Stimulated activated CD8-positive, alpha-beta memory T cell treated with anti-CD3 and anti-CD28 coated beads, Interleukin-12 subunit alpha, Interleukin-12 subunit beta, amount 100 ng/mL, for 24 hours (primary cell): ENCODE measurements around the gene NAGS.
"Not testable (repeated sequence)": the region's sequence is repeated elsewhere in the genome, so short reads cannot be mapped to it uniquely, and the experiment has no call there.

Source experiments
- DNase-seq: peaks from one replicate; pipeline ENCODE4 v3.0.0-alpha.2; 2020; ENCODE audit errors: extremely low read depth

The NAGS gene

DNA sequence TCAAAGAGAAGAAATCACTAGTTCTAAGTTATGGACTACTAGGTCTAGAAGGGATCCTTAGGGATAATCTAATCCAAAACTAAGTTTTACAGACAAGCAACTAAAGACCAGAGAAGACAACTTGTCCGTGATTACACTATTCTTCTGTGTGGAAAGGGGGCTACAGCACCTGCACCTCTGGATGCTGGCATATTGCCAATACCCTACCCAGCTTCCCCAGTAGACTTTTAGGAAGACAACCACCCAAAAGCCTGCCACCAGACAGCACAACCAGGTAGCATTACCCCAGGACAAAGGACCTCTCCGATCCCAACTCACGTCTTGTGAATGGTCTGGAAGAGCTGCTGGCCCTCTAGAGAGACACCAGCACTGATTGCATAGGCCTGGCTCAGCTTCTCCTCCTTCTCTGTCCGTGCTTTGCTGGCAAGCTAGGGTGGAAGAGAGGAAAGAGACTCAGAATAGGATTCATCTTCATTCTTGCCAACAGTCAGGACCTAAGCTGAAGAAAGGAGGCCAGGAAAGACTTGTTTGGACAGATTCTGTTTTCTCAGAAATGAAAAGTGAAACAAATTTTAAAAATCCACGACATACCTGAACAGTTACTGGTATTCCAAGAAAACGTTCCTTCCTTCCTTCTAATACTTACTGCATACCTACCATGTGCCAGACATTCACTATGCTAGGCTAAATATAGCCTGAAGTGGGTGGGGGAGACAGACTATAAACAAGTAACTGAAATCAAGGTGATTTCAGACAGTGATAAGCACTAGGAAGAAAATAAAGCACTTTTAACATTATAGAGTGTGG lies 35.6 kb downstream of the NAGS start:
- DNase-seq = no peak

GRCh38 chr17:44043272-44043696 lies 38.9 kb downstream of the NAGS start:
- DNase-seq = no peak

DNA sequence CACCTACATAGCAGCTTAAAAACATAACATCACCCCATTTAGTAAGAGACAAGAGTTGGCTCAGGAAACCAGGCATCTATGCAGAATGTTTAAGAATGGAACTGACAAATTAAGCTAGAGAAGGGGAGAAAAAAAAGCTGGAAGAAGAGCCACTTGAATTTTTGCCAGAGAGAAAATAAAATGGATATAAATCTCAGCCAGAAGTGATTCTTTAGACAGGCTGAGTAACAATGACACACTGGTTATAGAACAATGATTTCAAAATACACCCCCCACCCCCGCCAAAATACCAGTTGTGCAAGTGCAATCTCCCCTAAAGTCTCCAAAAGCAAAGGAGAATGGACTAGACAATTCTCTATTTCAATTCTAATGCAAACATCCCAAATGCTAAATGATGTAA lies 39.6 kb downstream of the NAGS start:
- DNase-seq = no peak

DNA sequence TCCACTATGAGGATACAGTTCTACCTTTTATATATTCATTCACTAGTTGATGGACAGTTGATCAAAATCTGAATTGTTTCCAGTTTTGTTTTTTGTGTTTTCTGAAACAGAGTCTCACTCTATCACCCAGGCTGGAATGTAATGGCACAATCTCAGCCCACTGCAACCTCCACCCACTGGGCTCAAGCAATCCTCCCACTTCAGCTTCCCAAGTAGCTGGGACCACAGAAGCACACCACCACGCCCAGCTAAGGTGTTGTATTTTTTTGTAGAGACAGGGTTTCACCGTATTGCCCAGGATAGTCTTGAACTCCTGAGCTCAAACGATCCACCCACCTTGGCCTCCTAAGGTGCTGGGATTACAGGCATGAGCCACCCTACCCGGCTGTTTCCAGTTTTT lies 41.1 kb downstream of the NAGS start:
- no peak for DNase-seq

DNA sequence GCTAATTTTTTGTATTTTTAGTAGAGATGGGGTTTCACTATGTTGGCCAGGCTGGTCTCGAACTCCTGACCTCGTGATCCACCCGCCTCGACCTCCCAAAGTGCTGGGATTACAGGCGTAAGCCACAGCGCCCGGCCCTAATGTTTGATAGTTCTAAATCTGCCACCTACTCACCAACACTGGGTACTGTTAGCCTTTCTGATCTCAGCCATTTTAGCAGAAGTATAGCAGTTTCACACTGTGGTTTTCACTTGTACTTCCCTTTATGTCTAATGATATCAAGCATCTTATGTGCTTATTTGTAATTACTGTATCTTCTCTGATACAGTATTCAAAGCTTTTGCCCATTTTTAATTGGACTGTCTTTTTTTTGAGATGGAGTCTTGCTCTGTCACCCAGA lies 42.5 kb downstream of the NAGS start:
- not testable (repeated sequence) for DNase-seq

GRCh38 chr17:44049294-44050060 lies 45.1 kb downstream of the NAGS start:
- DNase-seq = no peak

- DNase-seq = no peak
These were observed 48.9 kb downstream of the NAGS start for GRCh38 chr17:44053125-44053872.
